Type B pancreatic cell (in vitro differentiated cells): ENCODE results near the gene XYLT1. TPM values are rescaled to one million over a fixed set of nuclear protein-coding genes. Genes with fewer than 3 reads are reported as not detected.

Experiments used
- DNase-seq: peaks from one replicate; pipeline ENCODE4 v3.0.0; 2021; ENCODE audit warnings: mixed read lengths; ENCODE audit not compliant: unreplicated experiment; ENCODE audit errors: extremely low spot score
- H3K27ac Mint-ChIP-seq: 2 replicates; pipeline ENCODE4 v1.8.0; 2021; ENCODE audit warnings: mild to moderate bottlenecking, mixed read lengths
- H3K27me3 Mint-ChIP-seq: 2 replicates; pipeline ENCODE4 v1.8.0; 2021; ENCODE audit warnings: mixed read lengths
- H3K36me3 Mint-ChIP-seq: 2 replicates; pipeline ENCODE4 v1.8.0; 2021; ENCODE audit warnings: mixed read lengths
- H3K4me1 Mint-ChIP-seq: one replicate; pipeline ENCODE4 v1.8.0; 2021; ENCODE audit warnings: mixed read lengths; ENCODE audit not compliant: unreplicated experiment
- H3K4me3 Mint-ChIP-seq: 2 replicates; pipeline ENCODE4 v1.8.0; 2021; ENCODE audit warnings: mild to moderate bottlenecking, mixed read lengths
- H3K9me3 Mint-ChIP-seq: 2 replicates; pipeline ENCODE4 v1.8.0; 2021; ENCODE audit warnings: mixed read lengths
- CTCF ChIP-seq: fragments of 200-600 bp; sonication (generic); conservative IDR thresholded peaks from 2 replicates; pipeline ENCODE4 v1.5.0; 2021; ENCODE audit warnings: antibody characterized with exemption, mild to moderate bottlenecking
- total RNA-seq: library from RNA; stranded (reverse); gene quantifications from 2 replicates; pipeline ENCODE4 v1.2.1, GENCODE V29; 2021; ENCODE audit warnings: low replicate concordance

XYLT1 gene
- total RNA-seq, 1 donor from 2014 or later = 14.9 TPM

- H3K9me3 Mint-ChIP-seq = no peaks in the 10 kb centered on the region
- no peak overlapping the region for H3K4me3 Mint-ChIP-seq
- DNase-seq = no peak
- H3K27ac Mint-ChIP-seq = no peak overlapping the region
- no peaks in the 10 kb centered on the region for H3K36me3 Mint-ChIP-seq
- no peak for TF ChIP-seq CTCF
- H3K27me3 Mint-ChIP-seq = no peaks in the 10 kb centered on the region
- peaks cover 46% of the 10 kb centered on the region for H3K4me1 Mint-ChIP-seq
Measured at GRCh38 chr16:17301593-17302135, 169.1 kb downstream of the XYLT1 start.

- peaks cover 50% of the 10 kb centered on the region for H3K4me1 Mint-ChIP-seq
- TF ChIP-seq CTCF = no peak
- no peak overlapping the region for H3K27ac Mint-ChIP-seq
Measured at GRCh38 chr16:17301184-17301583, 169.6 kb downstream of the XYLT1 start.

GRCh38 chr16:17299790-17300189, 171.0 kb downstream of the XYLT1 start:
- H3K4me1 Mint-ChIP-seq = peaks cover 42% of the 10 kb centered on the region
- TF ChIP-seq CTCF = no peak
- H3K27ac Mint-ChIP-seq = peak overlapping the region; percentile 48
- H3K9me3 Mint-ChIP-seq = no peaks in the 10 kb centered on the region
- no peak for DNase-seq
- H3K36me3 Mint-ChIP-seq = no peaks in the 10 kb centered on the region
- peak overlapping the region; percentile 53 for H3K4me3 Mint-ChIP-seq
- no peaks in the 10 kb centered on the region for H3K27me3 Mint-ChIP-seq

More at GRCh38 chr16:17301184-17301583, 169.6 kb downstream of the XYLT1 start:
- DNase-seq = no peak
- Mint-ChIP-seq H3K9me3 (no peaks in the 10 kb centered on the region), H3K36me3 (no peaks in the 10 kb centered on the region), H3K4me3 (no peak overlapping the region), H3K27me3 (no peaks in the 10 kb centered on the region)

GRCh38 chr16:17298238-17298637, 172.5 kb downstream of the XYLT1 start:
- Mint-ChIP-seq H3K27me3 (no peaks in the 10 kb centered on the region), H3K27ac (no peak overlapping the region), H3K4me1 (peaks cover 35% of the 10 kb centered on the region), H3K9me3 (no peaks in the 10 kb centered on the region), H3K36me3 (no peaks in the 10 kb centered on the region), H3K4me3 (no peak overlapping the region)
- DNase-seq = no peak
- no peak for TF ChIP-seq CTCF

- no peaks in the 10 kb centered on the region for H3K36me3 Mint-ChIP-seq
- TF ChIP-seq CTCF = no peak
- H3K4me1 Mint-ChIP-seq = peaks cover 25% of the 10 kb centered on the region
- no peaks in the 10 kb centered on the region for H3K27me3 Mint-ChIP-seq
- no peak overlapping the region for H3K4me3 Mint-ChIP-seq
- no peaks in the 10 kb centered on the region for H3K9me3 Mint-ChIP-seq
- DNase-seq = no peak
- H3K27ac Mint-ChIP-seq = peak overlapping the region; percentile 11
Measured at GRCh38 chr16:17296431-17296830, 174.3 kb downstream of the XYLT1 start.

- no peaks in the 10 kb centered on the region for H3K36me3 Mint-ChIP-seq
- H3K27ac Mint-ChIP-seq = no peak overlapping the region
- DNase-seq = no peak
- H3K4me1 Mint-ChIP-seq = peaks cover 25% of the 10 kb centered on the region
- no peaks in the 10 kb centered on the region for H3K9me3 Mint-ChIP-seq
- H3K4me3 Mint-ChIP-seq = no peak overlapping the region
- no peaks in the 10 kb centered on the region for H3K27me3 Mint-ChIP-seq
- no peak for TF ChIP-seq CTCF
Measured at GRCh38 chr16:17295948-17296347, 174.8 kb downstream of the XYLT1 start.
